Measurements from ENCODE around the gene C1QC. TPM values are rescaled to one million over a fixed set of nuclear protein-coding genes. Genes with fewer than 3 reads are reported as not detected.
"Not testable (repeated sequence)": the region's sequence is repeated elsewhere in the genome, so short reads cannot be mapped to it uniquely, and the experiment has no call there.

C1QC gene
- total RNA-seq, 4 donors from 2014 or later = 23.0 to 395 (median 169) TPM

DNA sequence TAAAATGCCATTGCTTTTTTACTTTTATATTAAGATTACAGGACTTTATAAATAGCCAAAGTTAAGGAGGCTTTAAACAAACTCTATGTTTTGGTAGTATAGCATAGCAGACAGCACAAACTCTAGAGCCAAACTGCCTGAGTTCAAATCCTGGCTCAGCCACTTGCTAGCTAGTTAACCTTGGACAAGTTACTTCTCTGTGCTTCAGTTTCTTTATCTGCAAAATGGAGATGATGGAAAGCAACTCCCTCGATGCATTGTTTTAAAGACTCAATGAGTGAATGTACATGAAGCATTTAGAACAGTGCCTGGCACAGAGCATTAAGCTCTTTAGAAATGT is 30.9 kb downstream of the C1QC start:
- WGBS, 2 donors (ENCODE audit: low coverage in 1 of 2) = 53 to 83% methylated on average over 1 of the region's 1 CpG
- H3K36me3 ChIP-seq = no peaks in the 10 kb centered on the region
- no peak overlapping the region for H3K27ac ChIP-seq
- H3K4me1 ChIP-seq = no peaks in the 10 kb centered on the region
- TF ChIP-seq EP300 (IDR thresholded peaks at IDR 0.05) = no peak
- no peak for TF ChIP-seq POLR2A (IDR thresholded peaks at IDR 0.05)
- TF ChIP-seq POLR2AphosphoS5 (IDR thresholded peaks at IDR 0.05) = no peak
- TF ChIP-seq, protein P1, sequence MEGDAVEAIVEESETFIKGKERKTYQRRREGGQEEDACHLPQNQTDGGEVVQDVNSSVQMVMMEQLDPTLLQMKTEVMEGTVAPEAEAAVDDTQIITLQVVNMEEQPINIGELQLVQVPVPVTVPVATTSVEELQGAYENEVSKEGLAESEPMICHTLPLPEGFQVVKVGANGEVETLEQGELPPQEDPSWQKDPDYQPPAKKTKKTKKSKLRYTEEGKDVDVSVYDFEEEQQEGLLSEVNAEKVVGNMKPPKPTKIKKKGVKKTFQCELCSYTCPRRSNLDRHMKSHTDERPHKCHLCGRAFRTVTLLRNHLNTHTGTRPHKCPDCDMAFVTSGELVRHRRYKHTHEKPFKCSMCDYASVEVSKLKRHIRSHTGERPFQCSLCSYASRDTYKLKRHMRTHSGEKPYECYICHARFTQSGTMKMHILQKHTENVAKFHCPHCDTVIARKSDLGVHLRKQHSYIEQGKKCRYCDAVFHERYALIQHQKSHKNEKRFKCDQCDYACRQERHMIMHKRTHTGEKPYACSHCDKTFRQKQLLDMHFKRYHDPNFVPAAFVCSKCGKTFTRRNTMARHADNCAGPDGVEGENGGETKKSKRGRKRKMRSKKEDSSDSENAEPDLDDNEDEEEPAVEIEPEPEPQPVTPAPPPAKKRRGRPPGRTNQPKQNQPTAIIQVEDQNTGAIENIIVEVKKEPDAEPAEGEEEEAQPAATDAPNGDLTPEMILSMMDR (IDR thresholded peaks at IDR 0.05) = no peak
- ATAC-seq = no peak
- no peaks in the 10 kb centered on the region for H3K9me3 ChIP-seq
- no peak overlapping the region for H3K4me3 ChIP-seq
- H3K27me3 ChIP-seq = peaks cover 84% of the 10 kb centered on the region

DNA sequence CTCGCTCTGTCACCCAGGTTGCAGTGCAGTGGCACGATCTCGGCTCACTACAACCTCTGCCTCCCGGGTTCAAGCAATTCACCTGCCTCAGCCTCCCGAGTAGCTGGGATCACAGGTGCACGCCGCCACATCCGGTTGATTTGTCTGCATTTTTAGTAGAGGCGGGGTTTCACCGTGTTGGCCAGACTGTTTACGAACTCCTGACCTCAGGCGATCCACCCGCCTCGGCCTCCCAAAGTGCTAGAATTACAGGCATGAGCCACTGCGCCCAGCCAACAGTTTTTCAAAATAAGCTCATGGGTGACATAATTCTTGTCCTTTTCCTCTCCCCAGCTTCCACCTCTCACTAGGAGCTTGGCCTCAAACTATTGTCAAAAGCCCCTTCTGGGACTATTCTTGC is 32.7 kb downstream of the C1QC start:
- whole genome bisulfite sequencing, 2 donors (ENCODE audit: low coverage in 1 of 2) = 73 to 84% methylated on average over 5 to 14 of the region's 15 CpGs
- peaks cover 66% of the 10 kb centered on the region for H3K27me3 ChIP-seq
- H3K27ac ChIP-seq, H3K4me3 ChIP-seq, H3K9me3 ChIP-seq, H3K4me1 ChIP-seq, ATAC-seq, H3K36me3 ChIP-seq: not testable (repeated sequence)

DNA sequence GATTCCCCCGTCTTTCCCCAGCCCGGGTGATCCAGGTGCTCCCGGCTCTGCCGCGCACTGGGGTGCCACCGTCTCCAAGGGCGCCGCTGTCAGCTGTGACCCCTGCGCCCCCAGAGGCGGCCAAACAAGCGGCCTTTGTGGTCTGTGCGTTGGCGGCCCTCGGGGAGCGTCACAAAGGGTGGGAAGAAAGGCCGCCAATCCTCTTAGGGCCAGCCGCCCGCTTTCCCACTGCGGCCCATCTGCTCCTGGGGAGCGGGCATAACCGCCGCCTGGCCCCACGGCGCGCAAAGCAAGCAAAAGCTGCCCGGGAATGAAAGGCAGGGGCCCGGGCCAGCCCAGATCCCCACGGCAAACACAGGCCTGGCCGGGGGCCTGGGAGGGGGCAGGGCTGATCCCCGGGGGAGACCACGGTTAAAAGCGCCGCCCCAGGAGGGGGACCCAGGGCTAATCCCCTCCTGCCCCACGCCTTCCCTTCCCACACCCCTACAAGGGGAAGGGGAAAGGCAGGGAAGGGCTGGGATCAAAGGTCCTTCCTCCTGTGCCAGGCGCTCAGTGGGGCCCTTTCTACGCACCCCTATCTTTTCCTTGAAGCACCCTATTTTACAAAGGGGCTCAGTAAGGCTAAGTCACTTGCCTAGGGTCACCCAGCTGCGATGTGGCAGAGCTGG is 33.6 kb downstream of the C1QC start:
- Histone ChIP-seq H3K4me3 (no peak overlapping the region), H3K27ac (no peak overlapping the region), H3K27me3 (peaks cover 65% of the 10 kb centered on the region), H3K4me1 (no peaks in the 10 kb centered on the region), H3K36me3 (no peaks in the 10 kb centered on the region), H3K9me3 (no peaks in the 10 kb centered on the region)
- ATAC-seq = no peak
- 69 to 90% methylated on average over 2 to 7 of the region's 37 CpGs for WGBS, 2 donors (ENCODE audit: low coverage in 1 of 2)
- TF ChIP-seq POLR2A (IDR thresholded peaks at IDR 0.05) = no peak
- no peak for TF ChIP-seq EP300 (IDR thresholded peaks at IDR 0.05)
- TF ChIP-seq POLR2AphosphoS5 (IDR thresholded peaks at IDR 0.05) = no peak
- TF ChIP-seq, protein P1 (IDR thresholded peaks at IDR 0.05) = no peak

DNA sequence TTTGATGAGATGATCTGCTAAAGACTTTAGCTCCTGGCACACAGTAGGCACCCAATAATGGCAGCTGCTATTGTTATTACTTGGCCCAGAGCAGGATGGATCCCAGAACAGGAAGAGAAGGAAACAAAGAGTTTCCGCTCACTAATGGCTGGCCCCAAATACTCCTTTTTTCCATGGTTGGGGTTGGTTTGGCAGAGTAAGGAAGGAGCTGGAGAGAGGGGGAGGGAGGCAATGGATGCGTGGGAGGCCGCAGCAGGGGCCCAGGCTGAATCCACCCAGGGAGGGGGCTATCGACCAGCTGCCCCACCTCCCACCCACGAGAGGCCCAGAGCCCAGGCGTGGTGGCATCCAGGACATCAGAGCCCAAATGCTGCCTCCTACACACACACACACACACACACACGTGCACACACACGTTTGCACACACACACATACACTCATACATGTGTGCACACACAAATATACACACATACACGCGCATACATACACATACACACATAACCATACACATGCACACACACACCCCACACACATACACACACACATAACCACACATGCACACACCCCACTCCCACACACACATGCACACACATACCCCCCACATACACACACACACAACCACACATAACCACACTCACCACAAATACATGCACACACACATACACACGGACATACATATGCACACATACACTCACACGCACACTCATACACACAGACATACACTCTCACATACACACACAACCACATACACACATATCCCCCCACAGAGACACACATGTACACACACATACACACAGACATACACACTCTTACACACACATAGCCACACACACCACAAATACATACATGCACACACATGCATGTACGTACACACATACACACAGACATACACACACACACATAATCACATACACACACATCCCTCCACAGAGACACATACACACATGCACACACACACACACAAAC is 34.8 kb downstream of the C1QC start:
- Histone ChIP-seq H3K27me3 (peaks cover 60% of the 10 kb centered on the region), H3K4me3 (no peak overlapping the region), H3K9me3 (no peaks in the 10 kb centered on the region), H3K4me1 (no peaks in the 10 kb centered on the region), H3K27ac (no peak overlapping the region), H3K36me3 (no peaks in the 10 kb centered on the region)
- no peak for ATAC-seq
- WGBS, 2 donors (ENCODE audit: low coverage in 1 of 2) = 71 to 80% methylated on average over 5 to 10 of the region's 13 CpGs
- TF ChIP-seq, protein P1 (IDR thresholded peaks at IDR 0.05) = no peak
- TF ChIP-seq POLR2A (IDR thresholded peaks at IDR 0.05) (no peak), EP300 (IDR thresholded peaks at IDR 0.05) (no peak), POLR2AphosphoS5 (IDR thresholded peaks at IDR 0.05) (no peak)

DNA sequence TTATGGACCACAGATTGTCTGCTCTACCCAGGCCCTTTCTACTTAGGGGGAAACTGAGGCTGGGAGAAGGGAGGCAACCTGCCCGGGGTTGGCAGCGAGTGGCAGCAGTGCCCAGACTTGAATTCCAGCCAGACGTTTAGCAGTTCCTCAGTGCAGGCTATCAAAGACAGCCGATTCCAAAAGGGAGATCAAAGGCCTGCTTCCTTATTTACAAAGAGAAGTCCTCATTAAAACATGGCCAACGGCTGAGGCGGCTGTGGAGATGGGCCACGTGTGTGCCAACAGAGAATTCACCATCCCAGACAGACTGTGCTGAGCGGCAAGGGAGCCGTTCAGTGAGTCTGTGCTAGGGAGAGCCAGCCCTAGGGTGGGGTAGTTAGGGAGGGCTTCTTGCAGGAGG is 37.3 kb downstream of the C1QC start:
- 70 to 73% methylated on average over 2 to 7 of the region's 9 CpGs for WGBS, 2 donors (ENCODE audit: low coverage in 1 of 2)
- no peak for TF ChIP-seq POLR2A (IDR thresholded peaks at IDR 0.05)
- TF ChIP-seq, protein P1 (IDR thresholded peaks at IDR 0.05) = no peak
- Histone ChIP-seq H3K36me3 (no peaks in the 10 kb centered on the region), H3K4me1 (no peaks in the 10 kb centered on the region), H3K27ac (no peak overlapping the region), H3K9me3 (no peaks in the 10 kb centered on the region), H3K27me3 (peaks cover 59% of the 10 kb centered on the region), H3K4me3 (no peak overlapping the region)
- no peak for ATAC-seq
